HepG2 (cell line): ENCODE results near the gene DTWD2. TPM values are rescaled to one million over a fixed set of nuclear protein-coding genes. Genes with fewer than 3 reads are reported as not detected.
"Not testable (repeated sequence)": the region's sequence is repeated elsewhere in the genome, so short reads cannot be mapped to it uniquely, and the experiment has no call there.

Experiments used
- ATAC-seq: fragments of 200-7000 bp; cut with Tn5 transposase; 3 replicates; pipeline ENCODE4 v1.9.1; 2020; ENCODE audit warnings: mild to moderate bottlenecking, moderate library complexity
- BruUV-seq: library from RNA; stranded (reverse); fragments of 400-500 nt; replicated peaks from 2 replicates; lab custom pipeline; 2021; lab: Mats Ljungman, UMichigan
- CTCF ChIA-PET: fragments of 300-600 bp; formaldehyde crosslinking; extraction: SDS; loops from one replicate; lab custom pipeline; 2021; ENCODE audit warnings: low total read pairs, inconsistent platforms, low intra/inter-chr PET ratio; lab: Yijun Ruan, JAX
- POLR2A ChIA-PET: fragments of 350-600 bp; sonication (Branson Sonifier 250); formaldehyde crosslinking; loops from one replicate; lab custom pipeline; 2020; ENCODE audit warnings: antibody characterized with exemption, inconsistent platforms; lab: Yijun Ruan, JAX
- DNase-seq: peaks from one replicate; pipeline ENCODE4 v3.0.0-alpha.2; 2015; ENCODE audit warnings: low spot score
- FAIRE-seq: peaks from 3 replicates; lab custom pipeline; 2011; peaks lifted over from hg19 to GRCh38; lab: Jason Lieb, UNC
- H2AFZ ChIP-seq: one replicate; pipeline ENCODE4 v1.6.1; 2011; ENCODE audit warnings: low read length, inconsistent platforms
- H3K27ac ChIP-seq: fragments of 300-600 bp; 3 replicates; pipeline ENCODE4 v1.8.0; 2011; ENCODE audit warnings: mixed run types, mild to moderate bottlenecking, mixed read lengths, low read length, inconsistent platforms; ENCODE audit not compliant: insufficient read depth; ENCODE audit errors: extremely low read length
- H3K27me3 ChIP-seq, 2 experiments: fragments of 200-600 bp in 1 of 2; 2 replicates in 1 of 2; 3 replicates in 1 of 2; pipeline versions ENCODE4 v1.6.0 to v1.8.0; 2011; ENCODE audit warnings: low read length in 2 of 2, mild to moderate bottlenecking in 2 of 2, moderate library complexity in 2 of 2, inconsistent platforms in 1 of 2; ENCODE audit not compliant: insufficient read depth in 2 of 2, control insufficient read depth in 1 of 2
- H3K36me3 ChIP-seq, 2 experiments: fragments of 200-600 bp in 1 of 2; replicated peaks in 1 of 2; 2 replicates in 1 of 2; 3 replicates in 1 of 2; pipeline versions ENCODE4 v1.5.1 to v1.8.0; 2011; ENCODE audit warnings: low read length in 2 of 2, inconsistent platforms in 1 of 2; ENCODE audit not compliant: insufficient read depth in 2 of 2, control insufficient read depth in 1 of 2
- H3K4me1 ChIP-seq: 2 replicates; pipeline ENCODE4 v1.5.1; 2012; ENCODE audit warnings: low read length, inconsistent platforms; ENCODE audit not compliant: insufficient read depth
- H3K4me2 ChIP-seq: 2 replicates; pipeline ENCODE4 v1.6.0; 2011; ENCODE audit warnings: low read depth, low read length, inconsistent platforms
- H3K4me3 ChIP-seq, 3 experiments: fragments of 200-600 bp in 1 of 3; sonication (generic), shearing (Covaris generic) in 1 of 3; replicated peaks in 1 of 3; 2 replicates each; pipeline ENCODE4 v1.5.1; 2011 to 2016; ENCODE audit warnings: low read length in 3 of 3, inconsistent platforms in 2 of 3, low read depth in 2 of 3, mild to moderate bottlenecking in 2 of 3, control low read depth in 1 of 3, mixed read lengths in 1 of 3; ENCODE audit not compliant: insufficient read depth in 1 of 3
- H3K79me2 ChIP-seq: one replicate; pipeline ENCODE4 v1.6.1; 2011; ENCODE audit warnings: low read length, inconsistent platforms; ENCODE audit not compliant: insufficient read depth
- H3K9ac ChIP-seq: 2 replicates; pipeline ENCODE4 v1.6.0; 2011; ENCODE audit warnings: mild to moderate bottlenecking, low read depth, low read length, inconsistent platforms; ENCODE audit not compliant: insufficient read depth
- H3K9me3 ChIP-seq: 2 replicates; pipeline ENCODE4 v1.5.1; 2012; ENCODE audit warnings: mild to moderate bottlenecking, low read length
- H4K20me1 ChIP-seq: 2 replicates; pipeline ENCODE4 v1.6.0; 2011; ENCODE audit warnings: inconsistent platforms, mild to moderate bottlenecking, low read length, moderate library complexity; ENCODE audit not compliant: insufficient read depth
- HDAC6 ChIP-seq: fragments of 200-600 bp; sonication (generic); IDR thresholded peaks from 2 replicates; pipeline ENCODE4 v1.7.0; 2017; ENCODE audit warnings: mild to moderate bottlenecking, antibody characterized with exemption, low read length, low read depth
- MLXIP ChIP-seq: sonication (generic); formaldehyde crosslinking; IDR thresholded peaks from 2 replicates; pipeline ENCODE4 v1.9.0; 2021; ENCODE audit warnings: missing genetic modification reagents, borderline replicate concordance
- ZNF75D ChIP-seq: sonication (generic); formaldehyde crosslinking; IDR thresholded peaks from 2 replicates; pipeline ENCODE4 v1.8.1; 2023; ENCODE audit warnings: missing genetic modification reagents, mild to moderate bottlenecking, borderline replicate concordance
- WGBS: methylation state at CpG from one replicate; pipeline ENCODE4 v1.1.6; 2017; ENCODE audit warnings: low lambda C conversion rate; 5-methylcytosine and 5-hydroxymethylcytosine counted together
- in situ Hi-C: cut with HindIII; loops from 2 replicates; pipeline ENCODE4 v1.10.0; 2017; ENCODE audit warnings: low pct_unique_long_range_greater_than_20kb; ENCODE audit not compliant: extremely low pct_ligation_motif_present
- intact Hi-C: fragments of 100-400 bp; cut with micrococcal nuclease; formaldehyde crosslinking; loops from one replicate; pipeline ENCODE4 v1.10.0; 2022; ENCODE audit not compliant: unreplicated experiment
- polyA plus RNA-seq, 8 experiments: library from polyadenylated mRNA; depleted of rRNA in 3 of 8; stranded (reverse) in 7 of 8; unstranded in 1 of 8; fragments of >200 nt; fragmentation: Illumina TruSeq in 4 of 8; extraction: Trizol in 4 of 8; gene quantifications; 2 replicates each; pipeline versions ENCODE4 v1.2.1 to v1.2.3, GENCODE V29; 2011 to 2016; ENCODE audit warnings: low read depth in 4 of 8, missing spikeins in 1 of 8, mixed read lengths in 1 of 8; ENCODE audit not compliant: insufficient read depth in 1 of 8
- total RNA-seq, 5 experiments: library from RNA; depleted of rRNA; stranded (reverse); fragments of >200 nt; fragmentation: Illumina TruSeq; extraction: Trizol; gene quantifications; 2 replicates each; pipeline ENCODE4 v1.2.3, GENCODE V29; 2016; ENCODE audit warnings: low read depth in 1 of 5
- TF ChIP-seq, protein P1 (sequence below): sonication (generic); formaldehyde crosslinking; IDR thresholded peaks from 2 replicates; pipeline ENCODE4 v1.4.0; 2020; ENCODE audit warnings: missing genetic modification reagents, mild to moderate bottlenecking, borderline replicate concordance
- TF ChIP-seq, protein P2 (sequence below): sonication (generic); formaldehyde crosslinking; IDR thresholded peaks from 2 replicates; pipeline ENCODE4 v1.5.1; 2020; ENCODE audit warnings: missing genetic modification reagents, mild to moderate bottlenecking, borderline replicate concordance

The DTWD2 gene
- total and polyA plus RNA-seq, 2 of the 13 experiments (the other 11 are each of a cell fraction or from before 2014, with no cell fraction given) = 1.6 to 6.0 TPM

DNA sequence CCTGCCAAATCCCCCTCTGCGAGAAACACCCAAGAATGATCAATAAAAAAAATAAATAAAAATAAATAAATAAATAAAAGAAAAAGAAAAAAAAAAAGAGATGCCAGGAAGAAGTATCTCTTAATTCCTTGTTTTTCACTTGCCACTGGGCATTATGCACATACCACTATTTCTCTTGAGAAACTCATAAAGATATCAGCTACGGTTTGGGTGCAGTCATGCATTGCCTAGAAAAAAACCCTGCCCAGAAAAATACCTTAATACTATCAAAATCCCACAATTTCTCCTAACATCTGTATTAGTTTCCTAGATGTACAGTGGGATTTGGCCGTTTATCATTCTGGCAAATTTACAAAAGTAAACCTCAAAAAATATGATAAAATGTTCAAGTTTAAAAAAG lies 22.5 kb downstream of the DTWD2 start:
- in situ Hi-C loops (no loop called here), intact Hi-C loops (no loop called here)
- Histone ChIP-seq H2AFZ (no peak overlapping the region), H3K4me1 (peaks cover 37% of the 10 kb centered on the region), H3K4me3 (no peak overlapping the region), H3K36me3 (no peaks in the 10 kb centered on the region), H3K9me3 (no peaks in the 10 kb centered on the region), H3K27ac (no peak overlapping the region), H3K4me2 (no peak overlapping the region), H3K27me3 (no peaks in the 10 kb centered on the region), H4K20me1 (no peaks in the 10 kb centered on the region), H3K79me2 (no peaks in the 10 kb centered on the region), H3K9ac (no peak overlapping the region)
- POLR2A ChIA-PET = no interaction called here
- no peak for TF ChIP-seq HDAC6
- TF ChIP-seq, protein P1, sequence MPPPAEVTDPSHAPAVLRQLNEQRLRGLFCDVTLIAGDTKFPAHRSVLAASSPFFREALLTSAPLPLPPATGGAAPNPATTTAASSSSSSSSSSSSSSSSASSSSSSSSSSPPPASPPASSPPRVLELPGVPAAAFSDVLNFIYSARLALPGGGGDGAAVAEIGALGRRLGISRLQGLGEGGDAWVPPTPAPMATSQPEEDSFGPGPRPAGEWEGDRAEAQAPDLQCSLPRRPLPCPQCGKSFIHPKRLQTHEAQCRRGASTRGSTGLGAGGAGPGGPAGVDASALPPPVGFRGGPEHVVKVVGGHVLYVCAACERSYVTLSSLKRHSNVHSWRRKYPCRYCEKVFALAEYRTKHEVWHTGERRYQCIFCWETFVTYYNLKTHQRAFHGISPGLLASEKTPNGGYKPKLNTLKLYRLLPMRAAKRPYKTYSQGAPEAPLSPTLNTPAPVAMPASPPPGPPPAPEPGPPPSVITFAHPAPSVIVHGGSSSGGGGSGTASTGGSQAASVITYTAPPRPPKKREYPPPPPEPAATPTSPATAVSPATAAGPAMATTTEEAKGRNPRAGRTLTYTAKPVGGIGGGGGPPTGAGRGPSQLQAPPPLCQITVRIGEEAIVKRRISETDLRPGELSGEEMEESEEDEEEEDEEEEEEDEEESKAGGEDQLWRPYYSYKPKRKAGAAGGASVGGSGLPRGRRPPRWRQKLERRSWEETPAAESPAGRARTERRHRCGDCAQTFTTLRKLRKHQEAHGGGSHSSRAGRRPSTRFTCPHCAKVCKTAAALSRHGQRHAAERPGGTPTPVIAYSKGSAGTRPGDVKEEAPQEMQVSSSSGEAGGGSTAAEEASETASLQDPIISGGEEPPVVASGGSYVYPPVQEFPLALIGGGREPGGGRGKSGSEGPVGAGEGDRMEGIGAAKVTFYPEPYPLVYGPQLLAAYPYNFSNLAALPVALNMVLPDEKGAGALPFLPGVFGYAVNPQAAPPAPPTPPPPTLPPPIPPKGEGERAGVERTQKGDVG = no peak
- TF ChIP-seq MLXIP = no peak
- no peak for TF ChIP-seq ZNF75D (CRISPR knock-in tag)
- TF ChIP-seq, protein P2, sequence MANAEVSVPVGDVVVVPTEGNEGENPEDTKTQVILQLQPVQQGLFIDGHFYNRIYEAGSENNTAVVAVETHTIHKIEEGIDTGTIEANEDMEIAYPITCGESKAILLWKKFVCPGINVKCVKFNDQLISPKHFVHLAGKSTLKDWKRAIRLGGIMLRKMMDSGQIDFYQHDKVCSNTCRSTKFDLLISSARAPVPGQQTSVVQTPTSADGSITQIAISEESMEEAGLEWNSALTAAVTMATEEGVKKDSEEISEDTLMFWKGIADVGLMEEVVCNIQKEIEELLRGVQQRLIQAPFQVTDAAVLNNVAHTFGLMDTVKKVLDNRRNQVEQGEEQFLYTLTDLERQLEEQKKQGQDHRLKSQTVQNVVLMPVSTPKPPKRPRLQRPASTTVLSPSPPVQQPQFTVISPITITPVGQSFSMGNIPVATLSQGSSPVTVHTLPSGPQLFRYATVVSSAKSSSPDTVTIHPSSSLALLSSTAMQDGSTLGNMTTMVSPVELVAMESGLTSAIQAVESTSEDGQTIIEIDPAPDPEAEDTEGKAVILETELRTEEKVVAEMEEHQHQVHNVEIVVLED (CRISPR knock-in tag) = no peak
- CTCF ChIA-PET = no interaction called here
- no peak for ATAC-seq
- 87% methylated on average over 3 of the region's 3 CpGs for WGBS
- FAIRE-seq = no peak
- no TSS peak for BruUV-seq
- no peak for DNase-seq

DNA sequence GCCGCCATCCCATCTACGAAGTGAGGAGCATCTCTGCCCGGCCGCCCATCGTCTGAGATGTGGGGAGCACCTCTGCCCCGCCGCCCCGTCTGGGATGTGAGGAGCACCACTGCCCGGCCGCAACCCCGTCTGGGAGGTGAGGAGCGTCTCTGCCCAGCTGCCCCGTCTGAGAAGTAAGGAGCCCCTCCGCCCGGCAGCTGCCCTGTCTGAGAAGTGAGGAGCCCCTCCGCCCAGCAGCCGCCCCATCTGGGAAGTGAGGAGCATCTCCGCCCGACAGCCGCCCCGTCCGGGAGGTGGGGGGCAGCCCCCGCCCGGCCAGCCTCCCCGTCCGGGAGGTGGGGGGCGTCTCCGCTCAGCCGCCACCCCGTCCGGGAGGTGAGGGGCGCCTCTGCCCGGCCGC lies 23.4 kb downstream of the DTWD2 start:
- H3K9ac ChIP-seq, H3K27ac ChIP-seq, ATAC-seq, CTCF ChIA-PET, H2AFZ ChIP-seq, in situ Hi-C loops, intact Hi-C loops, H3K4me3 ChIP-seq, H3K79me2 ChIP-seq, H4K20me1 ChIP-seq, BruUV-seq, FAIRE-seq, DNase-seq, H3K27me3 ChIP-seq, H3K4me2 ChIP-seq, POLR2A ChIA-PET, H3K36me3 ChIP-seq, H3K9me3 ChIP-seq: not testable (repeated sequence)
- no CpG with 5 or more reads among the region's 34 CpGs for WGBS
- H3K4me1 ChIP-seq = peaks cover 35% of the 10 kb centered on the region
